Activated B cell treated with CpG ODN at 0.5 μM for 24 hours (primary cell): Measurements from ENCODE around the gene AGBL1. TPM values are rescaled to one million over a fixed set of nuclear protein-coding genes. Genes with fewer than 3 reads are reported as not detected.

Experiments
- ATAC-seq: fragments of 200-7000 bp; cut with Tn5 transposase; one replicate; pipeline ENCODE4 v1.10.0; 2021; ENCODE audit warnings: low read depth, mild to moderate bottlenecking, moderate library complexity
- CTCF ChIA-PET: fragments of 350-600 bp; sonication (Branson Sonifier 250); formaldehyde crosslinking; loops from one replicate; lab custom pipeline; 2021; ENCODE audit warnings: antibody characterized with exemption; lab: Charles Lee
- POLR2A ChIA-PET: fragments of 350-600 bp; sonication (Branson Sonifier 250); formaldehyde crosslinking; loops from one replicate; lab custom pipeline; 2021; ENCODE audit warnings: antibody characterized with exemption; lab: Charles Lee
- DNase-seq: peaks from one replicate; pipeline ENCODE4 v3.0.0; 2022
- H3K27ac Mint-ChIP-seq: one replicate; pipeline ENCODE4 v1.8.0; 2020; ENCODE audit warnings: mixed read lengths
- H3K27me3 Mint-ChIP-seq: one replicate; pipeline ENCODE4 v1.8.0; 2021; ENCODE audit warnings: mixed read lengths
- H3K36me3 Mint-ChIP-seq: one replicate; pipeline ENCODE4 v1.8.0; 2021; ENCODE audit warnings: low read depth, mixed read lengths
- H3K4me1 Mint-ChIP-seq: one replicate; pipeline ENCODE4 v1.8.0; 2021; ENCODE audit warnings: mixed read lengths
- H3K4me3 Mint-ChIP-seq: one replicate; pipeline ENCODE4 v1.8.0; 2020; ENCODE audit warnings: mild to moderate bottlenecking, mixed read lengths
- H3K9me3 Mint-ChIP-seq: one replicate; pipeline ENCODE4 v1.8.0; 2020; ENCODE audit warnings: mixed read lengths
- CTCF ChIP-seq: fragments of 200-600 bp; IDR thresholded peaks from one replicate; pipeline ENCODE4 v1.8.0; 2022; ENCODE audit warnings: antibody characterized with exemption, mild to moderate bottlenecking
- intact Hi-C: fragments of 100-400 bp; cut with micrococcal nuclease; formaldehyde crosslinking; loops from one replicate; pipeline ENCODE4 v1.15.1; 2024
- total RNA-seq: library from RNA; stranded (reverse); gene quantifications from 2 replicates; pipeline ENCODE4 v1.2.3, GENCODE V29; 2022

Gene AGBL1
- total RNA-seq, 1 donor from 2014 or later: not detected

- POLR2A ChIA-PET: no interaction called here
- TF ChIP-seq CTCF: no peak
- CTCF ChIA-PET: no interaction called here
- Mint-ChIP-seq H3K4me3 (no peak overlapping the region), H3K27me3 (no peaks in the 10 kb centered on the region), H3K36me3 (no peaks in the 10 kb centered on the region), H3K27ac (no peak overlapping the region), H3K9me3 (no peaks in the 10 kb centered on the region), H3K4me1 (no peaks in the 10 kb centered on the region)
- intact Hi-C loops: no loop called here
- ATAC-seq (no peak), DNase-seq (no peak)
These were observed 81.6 kb downstream of the AGBL1 start for GRCh38 chr15:86161250-86161649.

GRCh38 chr15:86162172-86162591 lies 82.5 kb downstream of the AGBL1 start:
- POLR2A ChIA-PET: no interaction called here
- ATAC-seq: no peak
- no peaks in the 10 kb centered on the region for H3K27me3 Mint-ChIP-seq
- CTCF ChIA-PET: no interaction called here
- H3K9me3 Mint-ChIP-seq: no peaks in the 10 kb centered on the region
- intact Hi-C loops: no loop called here
- no peak overlapping the region for H3K27ac Mint-ChIP-seq
- no peaks in the 10 kb centered on the region for H3K4me1 Mint-ChIP-seq
- DNase-seq: no peak
- TF ChIP-seq CTCF: no peak
- no peak overlapping the region for H3K4me3 Mint-ChIP-seq
- no peaks in the 10 kb centered on the region for H3K36me3 Mint-ChIP-seq

- no peaks in the 10 kb centered on the region for H3K9me3 Mint-ChIP-seq
- H3K27me3 Mint-ChIP-seq: no peaks in the 10 kb centered on the region
- DNase-seq: no peak
- H3K36me3 Mint-ChIP-seq: no peaks in the 10 kb centered on the region
- ChIA-PET POLR2A (no interaction called here), CTCF (no interaction called here)
- no peak for ATAC-seq
- H3K27ac Mint-ChIP-seq: no peak overlapping the region
- H3K4me1 Mint-ChIP-seq: no peaks in the 10 kb centered on the region
- intact Hi-C loops: no loop called here
- no peak overlapping the region for H3K4me3 Mint-ChIP-seq
- no peak for TF ChIP-seq CTCF
These were observed 83.0 kb downstream of the AGBL1 start for GRCh38 chr15:86162641-86163040.

- intact Hi-C loops: no loop called here
- no peaks in the 10 kb centered on the region for H3K9me3 Mint-ChIP-seq
- DNase-seq (no peak), ATAC-seq (no peak)
- no peak overlapping the region for H3K4me3 Mint-ChIP-seq
- POLR2A ChIA-PET: no interaction called here
- no peaks in the 10 kb centered on the region for H3K4me1 Mint-ChIP-seq
- H3K36me3 Mint-ChIP-seq: no peaks in the 10 kb centered on the region
- no peak overlapping the region for H3K27ac Mint-ChIP-seq
- CTCF ChIA-PET: no interaction called here
- H3K27me3 Mint-ChIP-seq: no peaks in the 10 kb centered on the region
- no peak for TF ChIP-seq CTCF
These were observed 84.1 kb downstream of the AGBL1 start for GRCh38 chr15:86163816-86164215.

- H3K4me1 Mint-ChIP-seq: no peaks in the 10 kb centered on the region
- H3K4me3 Mint-ChIP-seq: no peak overlapping the region
- CTCF ChIA-PET: no interaction called here
- no peaks in the 10 kb centered on the region for H3K36me3 Mint-ChIP-seq
- intact Hi-C loops: no loop called here
- H3K27me3 Mint-ChIP-seq: no peaks in the 10 kb centered on the region
- no peak for ATAC-seq
- no peak for DNase-seq
- H3K9me3 Mint-ChIP-seq: no peaks in the 10 kb centered on the region
- no peak overlapping the region for H3K27ac Mint-ChIP-seq
- TF ChIP-seq CTCF: no peak
- POLR2A ChIA-PET: no interaction called here
These were observed 84.7 kb downstream of the AGBL1 start for GRCh38 chr15:86164232-86164898.
